GM21515 (cell line): ENCODE measurements around the gene OR7G2.
"Not testable (repeated sequence)": the region's sequence is repeated elsewhere in the genome, so short reads cannot be mapped to it uniquely, and the experiment has no call there.

Experiments
- ATAC-seq: cut with Tn5 transposase; IDR thresholded peaks from one replicate; pipeline ENCODE4 v1.9.1; 2021; ENCODE audit not compliant: unreplicated experiment

The OR7G2 gene

DNA sequence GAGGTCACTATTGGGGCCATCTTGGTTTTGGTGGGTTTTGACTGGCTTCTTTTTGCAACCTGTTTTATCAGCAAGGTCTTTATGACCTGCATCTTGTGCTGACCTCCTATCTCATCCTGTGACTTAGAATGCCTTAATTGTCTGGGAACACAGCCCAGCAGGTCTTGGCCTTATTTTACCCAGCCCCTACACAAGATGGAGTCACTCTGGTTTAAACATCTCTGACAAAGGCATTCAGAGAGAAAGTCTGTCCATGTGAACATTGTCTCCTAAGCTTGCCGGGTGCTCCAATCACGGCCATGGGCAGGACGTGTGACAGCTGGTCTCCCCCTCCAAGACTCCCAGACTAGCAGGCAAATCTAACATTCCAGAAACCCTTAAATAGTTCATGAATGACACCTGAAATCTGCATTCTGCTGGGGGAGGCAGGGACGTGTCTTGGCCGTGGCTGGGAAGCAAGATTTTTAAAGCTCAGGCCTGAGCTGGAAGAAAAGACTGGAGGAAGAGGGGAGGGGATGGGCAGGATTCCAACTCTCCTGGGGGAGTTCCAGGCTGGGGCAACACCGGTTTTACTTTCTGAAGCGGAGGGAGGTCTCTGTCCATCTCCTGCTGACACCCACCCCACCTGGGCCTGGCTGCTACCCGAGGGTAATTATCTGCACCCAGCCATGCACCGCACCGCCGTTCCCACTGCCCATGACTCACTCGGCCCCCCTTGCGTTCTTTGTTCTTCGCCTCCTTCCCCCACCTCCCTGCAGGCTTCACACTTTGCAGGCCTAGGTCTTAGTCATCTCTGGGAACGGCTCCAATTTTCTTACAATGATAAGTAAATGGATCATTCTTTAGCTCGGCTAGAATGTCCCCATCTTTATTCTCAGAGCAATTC is 32.0 kb downstream of the OR7G2 start:
- no peak for ATAC-seq

DNA sequence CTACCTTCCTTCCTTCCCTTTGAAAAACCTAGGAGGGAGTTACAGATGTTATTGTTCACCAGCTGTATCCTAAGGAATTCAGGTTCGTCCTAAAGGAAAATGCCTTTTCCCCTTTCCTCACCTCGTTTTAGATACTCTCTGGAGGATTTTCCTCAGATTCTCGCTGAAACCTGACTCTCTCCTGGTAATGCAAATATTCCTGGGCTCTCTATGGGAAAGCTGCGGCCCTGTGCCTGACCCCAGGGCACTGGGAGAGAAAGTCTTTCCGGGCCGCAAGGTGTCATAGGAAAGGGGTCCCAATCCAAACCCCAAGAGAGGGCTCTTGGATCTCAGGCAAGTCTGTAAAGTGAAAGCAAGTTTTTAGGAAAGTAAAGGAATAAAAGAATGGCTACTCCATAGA is 33.5 kb downstream of the OR7G2 start:
- no peak for ATAC-seq

DNA sequence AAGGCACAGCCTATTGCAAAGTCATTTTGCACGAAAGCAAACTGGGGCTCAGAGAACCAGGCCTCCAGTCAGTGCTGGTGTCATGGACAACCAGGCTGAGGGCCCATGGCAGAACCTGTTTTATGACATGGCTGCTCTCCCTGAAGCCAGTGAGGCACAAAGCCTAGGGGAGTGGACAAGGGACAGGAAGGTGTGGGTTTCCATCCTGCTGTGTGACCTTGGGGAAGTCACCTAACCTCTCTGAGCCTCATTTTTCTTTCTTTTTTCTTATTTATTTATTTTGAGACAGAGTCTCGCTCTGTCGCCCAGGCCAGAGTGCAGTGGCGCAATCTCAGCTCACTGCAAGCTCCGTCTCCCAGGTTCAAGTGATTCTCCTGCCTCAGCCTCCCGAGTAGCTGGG is 35.6 kb downstream of the OR7G2 start:
- not testable (repeated sequence) for ATAC-seq

DNA sequence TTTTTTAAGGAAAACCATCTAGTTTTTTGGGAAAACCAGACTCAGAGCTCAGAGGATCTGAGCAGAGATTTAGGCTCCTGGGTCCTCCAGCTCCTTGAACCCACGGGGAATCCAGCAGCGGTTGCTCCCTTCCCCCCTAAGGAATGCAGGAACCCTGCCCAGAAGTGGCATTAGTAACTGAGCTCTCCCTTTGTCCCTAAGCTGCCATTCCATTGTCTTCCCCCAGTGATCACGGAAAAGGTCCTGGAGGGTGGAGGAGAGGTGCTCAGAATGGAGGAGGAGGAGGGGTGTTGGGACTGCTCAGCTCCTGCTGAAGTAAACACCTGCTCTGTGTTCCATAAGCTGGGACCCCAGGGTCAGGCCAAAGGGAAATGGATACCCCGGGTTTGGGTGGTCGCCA is 37.2 kb downstream of the OR7G2 start:
- ATAC-seq, result no peak

DNA sequence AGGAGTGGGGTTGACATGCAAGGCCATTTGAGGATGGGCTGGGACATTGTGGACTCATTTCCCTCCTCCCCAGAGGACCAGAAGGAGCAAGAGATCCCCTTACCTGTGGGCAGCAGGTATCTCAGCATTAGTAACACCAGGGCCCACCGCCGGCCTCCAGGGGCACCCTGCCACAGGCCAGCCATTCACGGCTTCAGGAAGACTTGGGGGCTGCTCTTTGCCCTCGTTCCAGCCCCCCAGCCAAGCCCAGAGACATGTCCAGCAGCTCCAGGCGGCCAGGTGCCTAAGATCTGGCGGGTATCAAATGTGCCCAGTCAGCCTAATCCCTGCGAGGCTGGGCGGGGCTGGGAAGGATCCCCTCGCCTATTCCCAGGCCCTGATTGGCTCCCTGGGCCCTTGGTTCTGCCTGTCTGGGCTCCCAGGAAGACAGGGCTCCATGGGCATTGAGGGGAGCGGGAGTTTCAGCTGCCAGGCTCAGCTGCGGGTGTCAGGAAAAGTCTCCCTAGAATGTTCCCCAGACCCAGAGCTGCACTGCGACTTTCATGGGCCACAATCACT is 41.7 kb downstream of the OR7G2 start:
- ATAC-seq, result no peak

DNA sequence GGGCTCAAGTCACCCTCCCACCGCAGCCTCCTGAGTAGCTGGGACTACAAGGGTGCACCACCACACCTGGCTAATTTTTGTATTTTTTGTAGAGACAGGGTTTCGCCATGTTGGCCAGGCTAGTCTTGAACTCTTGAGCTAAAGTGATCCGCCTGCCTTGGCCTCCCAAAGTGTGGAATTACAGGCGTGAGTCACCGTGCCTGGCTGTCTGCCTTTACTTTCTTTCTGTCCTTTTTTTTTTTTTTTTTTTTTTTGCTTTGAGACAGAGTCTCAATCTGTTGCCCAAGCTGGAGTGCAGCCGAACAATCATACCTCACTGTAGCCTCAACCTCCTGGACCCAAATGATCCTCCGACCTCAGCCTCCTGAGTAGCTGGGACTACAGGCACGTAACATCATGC is 45.4 kb downstream of the OR7G2 start:
- no peak for ATAC-seq

DNA sequence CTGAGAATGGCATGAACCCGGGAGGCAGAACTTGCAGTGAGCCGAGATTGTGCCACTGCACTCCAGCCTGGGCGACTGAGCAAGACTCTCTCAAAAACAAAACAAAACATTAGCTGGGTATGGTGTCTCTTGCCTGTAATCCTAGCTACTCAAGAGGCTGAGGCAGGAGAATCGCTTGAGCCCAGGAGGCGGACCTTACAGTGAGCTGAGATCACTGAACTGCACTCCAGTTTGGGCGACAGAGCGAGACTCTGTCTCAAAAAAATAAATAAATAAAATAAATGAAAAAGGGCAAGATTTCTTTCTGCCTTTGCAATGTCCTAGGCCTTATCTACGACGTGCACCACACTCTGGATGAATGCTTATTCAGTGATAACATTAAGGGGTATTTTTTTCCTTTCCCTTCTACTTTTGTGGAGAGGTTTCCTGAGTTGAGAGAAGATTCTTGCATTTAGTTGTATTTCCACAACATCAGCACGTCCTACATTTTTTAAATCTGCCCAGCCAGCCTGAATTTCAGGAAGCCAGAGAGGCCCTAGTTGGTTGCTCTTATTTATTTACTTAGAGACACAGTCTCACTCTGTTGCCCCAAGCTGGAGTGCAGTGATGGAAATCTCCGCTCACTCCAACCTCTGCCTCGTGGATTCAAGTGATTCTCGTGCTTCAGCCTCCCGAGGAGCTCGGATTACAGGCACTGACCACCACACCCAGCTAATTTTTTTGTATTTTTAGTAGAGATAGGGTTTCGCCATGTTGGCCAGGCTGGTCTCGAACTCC is 46.5 kb downstream of the OR7G2 start:
- ATAC-seq, result no peak

DNA sequence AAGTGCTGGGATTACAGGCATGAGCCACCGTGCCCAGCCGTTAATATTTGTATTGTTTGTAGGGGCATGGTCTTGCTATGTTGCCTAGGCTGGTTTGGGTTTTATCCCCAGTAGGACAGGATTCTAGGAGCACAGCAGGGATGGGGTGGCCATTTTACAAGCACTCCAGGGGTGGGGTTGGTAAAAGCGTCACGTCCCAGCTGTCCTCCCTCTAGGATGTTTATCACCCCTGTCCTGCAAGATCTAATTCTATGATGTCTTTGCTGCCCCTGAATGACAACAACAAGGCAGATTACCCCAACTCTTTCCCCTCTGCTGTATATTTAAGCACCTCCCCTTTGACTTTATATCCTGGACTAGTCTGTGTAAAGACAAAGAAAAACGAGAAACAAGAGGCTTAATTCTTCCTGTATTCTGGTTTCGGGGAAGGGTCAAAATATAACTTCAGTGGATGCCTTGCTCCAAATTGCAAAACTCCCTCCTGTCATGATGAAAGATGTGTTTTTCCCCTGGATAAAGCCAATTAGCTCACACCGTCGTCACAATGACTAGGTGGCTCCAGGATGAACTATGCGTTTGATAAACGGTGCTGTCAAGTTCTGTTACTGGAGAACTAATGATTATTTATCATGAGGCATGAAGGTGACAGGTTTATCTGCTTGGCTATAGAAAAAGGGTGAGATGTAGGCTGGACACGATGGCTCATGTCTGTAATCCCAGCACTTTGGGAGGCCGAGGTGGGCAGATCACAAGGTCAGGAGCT is 48.2 kb downstream of the OR7G2 start:
- ATAC-seq, result no peak

DNA sequence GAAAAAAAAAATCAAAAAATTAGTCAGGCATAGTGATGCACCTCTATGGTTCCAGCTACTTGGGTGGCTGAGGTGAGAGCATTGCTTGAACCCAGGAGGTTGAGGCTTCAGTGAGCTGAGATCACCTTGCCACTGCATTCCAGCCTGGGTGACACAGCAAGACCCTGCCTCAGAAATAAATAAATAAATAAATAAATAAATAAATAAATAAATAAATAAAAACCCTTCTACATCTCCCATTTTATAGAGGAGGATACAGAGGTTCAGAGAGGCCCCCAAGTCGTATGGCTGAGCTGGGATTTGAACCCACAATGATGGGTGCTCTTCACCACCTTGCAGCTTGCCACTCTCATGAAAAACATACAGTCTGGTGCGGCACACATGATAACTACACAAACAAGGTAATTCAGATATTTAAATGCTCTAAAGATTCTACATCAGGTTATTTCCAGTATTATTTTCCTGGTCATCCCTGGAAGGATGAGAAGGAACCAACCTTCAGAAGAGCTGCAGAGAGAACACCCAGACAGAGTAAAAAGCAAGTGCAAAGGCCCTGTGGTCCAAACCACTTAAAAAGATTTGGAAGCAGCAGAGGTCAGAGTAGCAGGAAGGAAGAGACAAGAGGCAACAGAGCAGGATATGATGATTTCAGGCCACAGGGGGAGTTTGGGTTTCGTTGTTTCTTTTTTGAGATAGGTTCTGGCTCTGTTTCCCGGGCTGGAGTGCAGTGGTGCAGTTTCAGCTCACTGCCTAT is 49.6 kb downstream of the OR7G2 start:
- ATAC-seq, result no peak

DNA sequence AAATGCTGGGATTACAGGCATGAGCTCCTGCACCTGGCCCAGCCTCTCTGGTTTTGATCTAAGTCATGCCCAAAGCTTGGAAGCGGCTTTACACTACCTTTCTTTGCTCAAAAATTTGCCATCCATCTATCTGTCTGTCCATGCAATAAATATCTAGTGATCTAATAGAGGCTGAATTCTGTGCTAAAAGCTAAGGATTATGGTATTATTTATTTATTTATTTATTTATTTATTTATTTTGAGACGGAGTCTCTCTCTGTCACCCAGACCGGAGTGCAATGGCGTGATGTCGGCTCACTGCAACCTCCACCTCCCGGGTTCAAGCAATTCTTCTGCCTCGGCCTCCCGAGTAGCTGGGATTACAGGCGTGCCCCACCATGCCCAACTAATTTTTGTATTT is 51.1 kb downstream of the OR7G2 start:
- not testable (repeated sequence) for ATAC-seq

DNA sequence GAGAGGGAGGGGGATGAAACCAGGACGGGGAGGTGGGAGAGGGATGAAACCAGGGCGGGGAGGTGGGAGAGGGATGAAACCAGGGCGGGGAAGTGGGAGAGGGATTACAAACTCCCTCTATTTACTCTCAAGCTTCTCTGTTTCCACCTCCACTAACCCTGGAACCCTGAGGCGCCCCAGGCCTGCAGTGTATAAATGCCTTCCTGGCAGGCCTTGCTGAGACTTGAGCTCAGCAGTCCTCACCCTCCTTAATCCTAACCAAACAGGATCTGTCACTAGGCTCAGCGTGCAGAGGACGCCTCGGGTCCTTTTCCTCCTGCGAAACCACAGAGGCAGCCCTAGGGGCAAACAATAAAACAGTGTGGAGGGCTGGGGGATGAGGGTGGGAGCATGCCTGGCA is 52.5 kb downstream of the OR7G2 start:
- ATAC-seq, result no peak

DNA sequence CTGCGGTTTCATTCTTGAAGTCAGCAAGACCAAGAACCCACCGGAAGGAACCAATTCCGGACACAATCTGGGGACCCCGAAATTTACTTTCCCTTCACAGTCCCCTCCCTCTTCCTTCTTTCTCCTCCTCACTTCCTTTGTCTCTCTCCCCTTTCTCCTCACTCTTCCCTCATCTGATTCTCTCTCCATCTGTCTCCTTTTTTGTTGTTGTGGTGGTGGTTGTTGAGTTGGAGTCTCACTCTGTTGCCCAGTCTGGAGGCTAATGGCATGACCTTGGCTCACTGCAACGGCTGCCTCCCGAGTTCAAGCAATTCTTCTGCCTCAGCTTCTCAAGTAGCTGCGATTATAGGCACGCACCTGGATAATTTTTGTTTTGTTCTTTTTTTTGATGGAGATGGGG is 53.1 kb downstream of the OR7G2 start:
- no peak for ATAC-seq

DNA sequence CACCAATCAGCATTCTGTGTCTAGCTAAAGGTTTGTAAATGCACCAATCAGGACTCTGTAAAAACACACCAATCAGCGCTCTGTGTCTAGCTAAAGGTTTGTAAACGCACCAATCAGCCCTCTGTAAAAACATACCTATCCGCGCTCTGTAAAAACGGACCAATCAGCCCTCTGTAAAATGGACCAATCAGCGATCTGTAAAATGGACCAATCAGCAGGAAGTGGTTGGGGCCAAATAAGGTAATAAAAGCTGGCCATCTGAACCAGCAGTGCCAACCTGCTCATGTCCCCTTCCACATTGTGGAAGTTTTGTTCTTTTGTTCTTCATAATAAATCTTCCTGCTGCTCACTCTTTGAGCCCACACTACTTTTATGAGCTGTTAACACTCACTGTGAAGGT is 53.6 kb downstream of the OR7G2 start:
- not testable (repeated sequence) for ATAC-seq

DNA sequence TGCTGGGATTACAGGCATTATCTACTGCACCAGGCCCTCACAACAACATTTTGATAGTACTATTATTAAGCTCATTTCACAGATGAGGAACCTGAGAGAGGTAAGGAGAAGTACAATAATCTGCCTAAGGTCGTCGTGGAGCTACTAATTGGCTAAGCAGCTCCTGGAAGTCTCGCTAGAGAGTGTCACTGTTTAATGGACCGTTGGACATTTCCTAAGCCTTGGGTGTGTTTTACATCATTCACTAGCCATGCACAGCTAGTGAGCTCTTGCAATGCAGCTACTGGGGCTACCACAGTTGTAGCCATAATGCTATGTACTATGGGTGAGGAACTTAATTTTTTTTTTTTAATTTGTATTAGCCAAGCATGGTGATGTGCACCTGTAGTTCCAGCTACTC is 54.4 kb downstream of the OR7G2 start:
- ATAC-seq, result no peak
